Measurements from ENCODE around the gene ADAMTS15.

Gene ADAMTS15

DNA sequence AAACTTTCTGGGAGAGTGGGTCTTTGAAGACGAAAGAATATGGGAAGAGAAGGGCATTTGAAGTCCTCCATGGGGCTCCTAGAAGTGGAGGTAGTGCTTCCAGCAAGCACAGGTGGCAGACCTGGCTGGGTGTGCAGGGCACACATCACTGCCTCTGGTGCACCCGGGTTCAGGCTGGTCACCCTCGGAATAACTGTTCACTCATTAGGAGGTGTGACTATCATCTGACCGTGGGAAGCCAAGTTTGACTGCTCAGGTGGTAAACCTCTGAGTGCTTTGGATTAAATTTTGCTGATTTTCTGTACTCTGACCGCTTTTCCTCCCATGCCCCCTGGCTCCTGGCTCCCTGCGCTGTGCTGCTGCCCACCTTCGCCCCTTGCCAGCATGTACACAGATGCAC is 11.1 kb downstream of the ADAMTS15 start:
- no peak overlapping the region for H4K8ac ChIP-seq (ENCODE audit: low read length)
- H3K27ac ChIP-seq (ENCODE audit: low read length, poor library complexity, severe bottlenecking), result no peak overlapping the region
- peaks cover 23 to 72% of the 10 kb centered on the region in 2 experiments for H3K36me3 ChIP-seq (ENCODE audit: control insufficient read depth in 1 of 2, insufficient read depth in 2 of 2, low read depth in 1 of 2, low read length in 2 of 2)
- H3K27me3 ChIP-seq (ENCODE audit: control insufficient read depth in 1 of 2, insufficient read depth in 1 of 2, low read length in 2 of 2), result no peaks in the 10 kb centered on the region
- 87% methylated on average over 7 of the region's 7 CpGs for WGBS
- H2BK15ac ChIP-seq (ENCODE audit: low read depth, poor library complexity, severe bottlenecking), result no peak overlapping the region
- H3K4me1 ChIP-seq (ENCODE audit: control insufficient read depth, insufficient read depth, low read depth, low read length), result peaks cover 7% of the 10 kb centered on the region
- H3K9me3 ChIP-seq (ENCODE audit: control insufficient read depth, low read length), result no peaks in the 10 kb centered on the region
- H4K91ac ChIP-seq (ENCODE audit: low read length), result no peak overlapping the region
- DNase-seq, result no peak
- H3K9ac ChIP-seq (ENCODE audit: low read length), result no peak overlapping the region
- no peak overlapping the region for H3K4me2 ChIP-seq (ENCODE audit: low read length, poor library complexity, severe bottlenecking)
- no peak overlapping the region for H2BK120ac ChIP-seq (ENCODE audit: low read depth, low read length)
- H3K4me3 ChIP-seq (ENCODE audit: insufficient read depth in 1 of 2, low read depth in 1 of 2, low read length in 2 of 2), result no peak overlapping the region
- no peak overlapping the region for H3K18ac ChIP-seq (ENCODE audit: low read depth in 1 of 2, low read length in 2 of 2)
- H3K14ac ChIP-seq (ENCODE audit: low read length in 2 of 2), result no peak overlapping the region
- no peak overlapping the region for H2BK12ac ChIP-seq (ENCODE audit: low read length in 2 of 2)
- no peak overlapping the region for H2BK5ac ChIP-seq (ENCODE audit: low read depth, low read length, poor library complexity, severe bottlenecking)
- no peak overlapping the region for H3K23ac ChIP-seq (ENCODE audit: low read length in 2 of 2)
- H3K79me1 ChIP-seq (replicated peaks; ENCODE audit: low read length, poor library complexity, severe bottlenecking), result no peaks in the 10 kb centered on the region
- no peak overlapping the region for H2AFZ ChIP-seq (ENCODE audit: low read depth, low read length)
- H2AK5ac ChIP-seq (ENCODE audit: low read length, severe bottlenecking), result no peak overlapping the region
- no peak overlapping the region for H3K4ac ChIP-seq (ENCODE audit: low read depth in 1 of 2, low read length in 2 of 2)

DNA sequence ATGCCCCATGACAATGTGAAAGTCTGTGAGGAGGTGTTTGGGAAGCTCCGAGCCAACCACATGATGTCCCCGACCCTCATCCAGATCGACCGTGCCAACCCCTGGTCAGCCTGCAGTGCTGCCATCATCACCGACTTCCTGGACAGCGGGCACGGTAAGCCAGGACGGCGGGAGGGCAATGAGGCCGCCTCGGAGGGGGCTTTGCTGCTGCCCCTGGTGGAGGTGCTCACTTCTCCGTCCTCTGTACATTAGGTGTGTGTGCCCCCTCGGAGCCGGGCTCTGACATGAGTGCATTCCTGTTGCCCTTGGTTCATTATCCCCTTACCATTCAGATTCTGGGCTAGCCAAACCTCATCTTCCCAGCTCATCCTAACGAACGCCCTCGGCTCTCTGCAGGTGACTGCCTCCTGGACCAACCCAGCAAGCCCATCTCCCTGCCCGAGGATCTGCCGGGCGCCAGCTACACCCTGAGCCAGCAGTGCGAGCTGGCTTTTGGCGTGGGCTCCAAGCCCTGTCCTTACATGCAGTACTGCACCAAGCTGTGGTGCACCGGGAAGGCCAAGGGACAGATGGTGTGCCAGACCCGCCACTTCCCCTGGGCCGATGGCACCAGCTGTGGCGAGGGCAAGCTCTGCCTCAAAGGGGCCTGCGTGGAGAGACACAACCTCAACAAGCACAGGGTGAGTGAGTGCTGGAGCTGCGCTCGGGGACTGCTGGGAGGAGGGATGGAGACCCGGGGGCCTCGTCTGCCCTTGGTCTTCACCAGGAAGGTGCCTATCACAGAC is 13.8 kb downstream of the ADAMTS15 start:
- Histone ChIP-seq H3K4me1 (ENCODE audit: control insufficient read depth, insufficient read depth, low read depth, low read length) (peaks cover 4% of the 10 kb centered on the region), H4K91ac (ENCODE audit: low read length) (no peak overlapping the region), H3K9ac (ENCODE audit: low read length) (no peak overlapping the region), H2BK5ac (ENCODE audit: low read depth, low read length, poor library complexity, severe bottlenecking) (no peak overlapping the region), H3K27me3 (ENCODE audit: control insufficient read depth in 1 of 2, insufficient read depth in 1 of 2, low read length in 2 of 2) (no peaks in the 10 kb centered on the region), H3K14ac (ENCODE audit: low read length in 2 of 2) (no peak overlapping the region), H3K18ac (ENCODE audit: low read depth in 1 of 2, low read length in 2 of 2) (no peak overlapping the region), H3K27ac (ENCODE audit: low read length, poor library complexity, severe bottlenecking) (no peak overlapping the region), H2BK12ac (ENCODE audit: low read length in 2 of 2) (no peak overlapping the region), H2AK5ac (ENCODE audit: low read length, severe bottlenecking) (no peak overlapping the region), H2BK120ac (ENCODE audit: low read depth, low read length) (no peak overlapping the region), H3K4me2 (ENCODE audit: low read length, poor library complexity, severe bottlenecking) (no peak overlapping the region), H3K36me3 (ENCODE audit: control insufficient read depth in 1 of 2, insufficient read depth in 2 of 2, low read depth in 1 of 2, low read length in 2 of 2) (peaks cover 31 to 87% of the 10 kb centered on the region in 2 experiments), H3K4me3 (ENCODE audit: insufficient read depth in 1 of 2, low read depth in 1 of 2, low read length in 2 of 2) (no peak overlapping the region), H2BK15ac (ENCODE audit: low read depth, poor library complexity, severe bottlenecking) (no peak overlapping the region), H2AFZ (ENCODE audit: low read depth, low read length) (no peak overlapping the region), H3K4ac (ENCODE audit: low read depth in 1 of 2, low read length in 2 of 2) (no peak overlapping the region), H3K9me3 (ENCODE audit: control insufficient read depth, low read length) (no peaks in the 10 kb centered on the region), H3K23ac (ENCODE audit: low read length in 2 of 2) (no peak overlapping the region), H4K8ac (ENCODE audit: low read length) (no peak overlapping the region), H3K79me1 (replicated peaks; ENCODE audit: low read length, poor library complexity, severe bottlenecking) (no peaks in the 10 kb centered on the region)
- WGBS, result 96% methylated on average over 31 of the region's 31 CpGs
- DNase-seq, result no peak

DNA sequence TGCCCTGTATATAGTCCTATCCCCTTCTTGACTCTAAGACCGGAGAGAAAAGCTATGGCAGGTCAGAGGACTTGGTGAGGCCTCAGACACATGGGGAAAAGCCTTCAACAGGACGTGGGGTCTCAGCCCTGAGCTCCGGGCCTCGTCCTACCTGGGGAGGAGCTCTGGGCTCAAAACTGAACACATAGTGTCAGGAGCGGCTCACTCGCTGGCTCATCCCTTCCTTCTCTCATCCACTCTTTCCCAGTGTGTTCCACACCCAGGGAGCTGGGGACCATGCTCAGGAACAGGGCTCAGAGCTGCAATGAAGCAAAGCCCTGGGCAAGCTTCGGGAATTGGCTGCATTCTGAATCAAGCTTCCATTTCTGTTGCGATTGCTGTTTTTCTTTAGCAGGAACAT is 14.5 kb downstream of the ADAMTS15 start:
- Histone ChIP-seq H3K27ac (ENCODE audit: low read length, poor library complexity, severe bottlenecking) (no peak overlapping the region), H2BK120ac (ENCODE audit: low read depth, low read length) (no peak overlapping the region), H4K91ac (ENCODE audit: low read length) (no peak overlapping the region), H3K14ac (ENCODE audit: low read length in 2 of 2) (no peak overlapping the region), H3K4ac (ENCODE audit: low read depth in 1 of 2, low read length in 2 of 2) (no peak overlapping the region), H3K27me3 (ENCODE audit: control insufficient read depth in 1 of 2, insufficient read depth in 1 of 2, low read length in 2 of 2) (no peaks in the 10 kb centered on the region), H2AK5ac (ENCODE audit: low read length, severe bottlenecking) (no peak overlapping the region), H3K9me3 (ENCODE audit: control insufficient read depth, low read length) (no peaks in the 10 kb centered on the region), H2BK15ac (ENCODE audit: low read depth, poor library complexity, severe bottlenecking) (no peak overlapping the region), H3K23ac (ENCODE audit: low read length in 2 of 2) (no peak overlapping the region), H2BK12ac (ENCODE audit: low read length in 2 of 2) (no peak overlapping the region), H3K79me1 (replicated peaks; ENCODE audit: low read length, poor library complexity, severe bottlenecking) (no peaks in the 10 kb centered on the region), H3K4me3 (ENCODE audit: insufficient read depth in 1 of 2, low read depth in 1 of 2, low read length in 2 of 2) (no peak overlapping the region), H3K4me1 (ENCODE audit: control insufficient read depth, insufficient read depth, low read depth, low read length) (peaks cover 4% of the 10 kb centered on the region), H3K4me2 (ENCODE audit: low read length, poor library complexity, severe bottlenecking) (no peak overlapping the region), H2AFZ (ENCODE audit: low read depth, low read length) (no peak overlapping the region), H2BK5ac (ENCODE audit: low read depth, low read length, poor library complexity, severe bottlenecking) (no peak overlapping the region), H3K36me3 (ENCODE audit: control insufficient read depth in 1 of 2, insufficient read depth in 2 of 2, low read depth in 1 of 2, low read length in 2 of 2) (peaks cover 31 to 90% of the 10 kb centered on the region in 2 experiments), H3K18ac (ENCODE audit: low read depth in 1 of 2, low read length in 2 of 2) (no peak overlapping the region), H3K9ac (ENCODE audit: low read length) (no peak overlapping the region), H4K8ac (ENCODE audit: low read length) (no peak overlapping the region)
- WGBS, result 92% methylated on average over 7 of the region's 8 CpGs
- DNase-seq, result no peak

DNA sequence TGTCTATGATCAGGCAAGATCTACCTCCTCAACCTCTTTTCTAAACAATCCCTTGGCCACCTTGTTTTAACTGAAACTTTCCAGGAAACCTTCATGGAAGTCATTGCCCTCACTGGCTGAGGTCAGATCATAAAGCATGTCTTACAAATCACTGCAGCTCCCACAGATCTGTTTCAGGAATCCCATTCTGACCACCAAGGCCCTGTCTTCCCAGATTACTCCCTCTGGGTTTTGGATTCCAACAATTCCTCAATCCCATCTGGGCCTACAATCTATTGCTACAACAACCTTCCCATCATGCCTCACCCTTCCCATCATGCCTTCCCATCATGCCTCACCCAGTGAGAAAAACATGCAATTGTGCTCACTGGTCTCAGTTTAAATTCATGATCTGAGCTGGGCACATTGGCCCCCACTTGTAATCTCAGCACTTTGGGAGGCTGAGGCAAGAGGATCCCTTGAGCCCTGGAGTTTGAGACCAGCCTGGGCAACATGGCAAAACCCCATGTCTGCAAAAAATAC is 15.9 kb downstream of the ADAMTS15 start:
- H4K8ac ChIP-seq (ENCODE audit: low read length), result no peak overlapping the region
- H3K4ac ChIP-seq (ENCODE audit: low read depth in 1 of 2, low read length in 2 of 2), result no peak overlapping the region
- H3K9ac ChIP-seq (ENCODE audit: low read length), result no peak overlapping the region
- no peak overlapping the region for H3K4me3 ChIP-seq (ENCODE audit: insufficient read depth in 1 of 2, low read depth in 1 of 2, low read length in 2 of 2)
- no peak overlapping the region for H2BK15ac ChIP-seq (ENCODE audit: low read depth, poor library complexity, severe bottlenecking)
- H3K9me3 ChIP-seq (ENCODE audit: control insufficient read depth, low read length), result no peaks in the 10 kb centered on the region
- H3K36me3 ChIP-seq (ENCODE audit: control insufficient read depth in 1 of 2, insufficient read depth in 2 of 2, low read depth in 1 of 2, low read length in 2 of 2), result peaks cover 38 to 93% of the 10 kb centered on the region in 2 experiments
- no peak overlapping the region for H3K23ac ChIP-seq (ENCODE audit: low read length in 2 of 2)
- no peak overlapping the region for H3K27ac ChIP-seq (ENCODE audit: low read length, poor library complexity, severe bottlenecking)
- H4K91ac ChIP-seq (ENCODE audit: low read length), result no peak overlapping the region
- H2AFZ ChIP-seq (ENCODE audit: low read depth, low read length), result no peak overlapping the region
- no peak overlapping the region for H3K4me2 ChIP-seq (ENCODE audit: low read length, poor library complexity, severe bottlenecking)
- no peak overlapping the region for H2BK5ac ChIP-seq (ENCODE audit: low read depth, low read length, poor library complexity, severe bottlenecking)
- DNase-seq, result peak; percentile 21
- no peaks in the 10 kb centered on the region for H3K27me3 ChIP-seq (ENCODE audit: control insufficient read depth in 1 of 2, insufficient read depth in 1 of 2, low read length in 2 of 2)
- H2AK5ac ChIP-seq (ENCODE audit: low read length, severe bottlenecking), result no peak overlapping the region
- H2BK120ac ChIP-seq (ENCODE audit: low read depth, low read length), result no peak overlapping the region
- no peak overlapping the region for H2BK12ac ChIP-seq (ENCODE audit: low read length in 2 of 2)
- H3K4me1 ChIP-seq (ENCODE audit: control insufficient read depth, insufficient read depth, low read depth, low read length), result peaks cover 4% of the 10 kb centered on the region
- H3K14ac ChIP-seq (ENCODE audit: low read length in 2 of 2), result no peak overlapping the region
- no peak overlapping the region for H3K18ac ChIP-seq (ENCODE audit: low read depth in 1 of 2, low read length in 2 of 2)
- no peaks in the 10 kb centered on the region for H3K79me1 ChIP-seq (replicated peaks; ENCODE audit: low read length, poor library complexity, severe bottlenecking)
